Measurements from ENCODE around the gene NRG2. TPM values are rescaled to one million over a fixed set of nuclear protein-coding genes. Genes with fewer than 3 reads are reported as not detected.
A peak's percentile ranks its signal among the peaks of the same experiment; 100 is the strongest.

The NRG2 gene
- total and polyA plus RNA-seq, 4 donors: 2.4 to 11.5 (median 7.3) TPM

DNA sequence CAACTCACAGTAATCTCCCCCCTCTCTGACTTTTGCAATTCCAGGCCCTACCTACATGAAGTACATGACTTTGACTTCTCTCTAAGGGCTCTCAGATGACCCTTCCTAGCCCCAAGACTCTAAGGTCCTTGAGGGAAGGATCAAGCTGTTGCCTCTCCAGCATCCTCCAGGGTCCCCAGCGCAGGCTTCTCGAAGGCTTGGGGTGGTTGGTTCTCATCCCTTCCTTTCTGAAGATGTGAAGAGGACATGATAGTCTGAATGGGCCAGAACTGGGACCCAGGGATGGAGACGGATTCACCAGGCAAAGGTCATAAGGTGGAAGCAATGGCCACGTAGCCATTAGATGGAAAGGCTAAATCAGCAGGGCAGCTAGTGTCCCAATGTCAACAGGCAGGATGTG, 86.8 kb downstream of the NRG2 start:
- WGBS (ENCODE audit: insufficient coverage): 89% methylated on average over 4 of the region's 4 CpGs
- DNase-seq (ENCODE audit: low read depth in 4 of 6, low spot score in 6 of 6): no peak
- Histone ChIP-seq H3K4me3 (ENCODE audit: low read depth, low read length) (no peak overlapping the region), H3K4me1 (ENCODE audit: control insufficient read depth, insufficient read depth, low read length) (peaks cover 17% of the 10 kb centered on the region), H3K9me3 (ENCODE audit: control insufficient read depth, insufficient read depth, low read length) (no peaks in the 10 kb centered on the region), H3K27ac (ENCODE audit: low read depth, low read length) (no peak overlapping the region), H3K36me3 (ENCODE audit: control insufficient read depth, insufficient read depth, low read length) (no peaks in the 10 kb centered on the region), H3K27me3 (ENCODE audit: control insufficient read depth, insufficient read depth, low read length) (no peaks in the 10 kb centered on the region)

DNA sequence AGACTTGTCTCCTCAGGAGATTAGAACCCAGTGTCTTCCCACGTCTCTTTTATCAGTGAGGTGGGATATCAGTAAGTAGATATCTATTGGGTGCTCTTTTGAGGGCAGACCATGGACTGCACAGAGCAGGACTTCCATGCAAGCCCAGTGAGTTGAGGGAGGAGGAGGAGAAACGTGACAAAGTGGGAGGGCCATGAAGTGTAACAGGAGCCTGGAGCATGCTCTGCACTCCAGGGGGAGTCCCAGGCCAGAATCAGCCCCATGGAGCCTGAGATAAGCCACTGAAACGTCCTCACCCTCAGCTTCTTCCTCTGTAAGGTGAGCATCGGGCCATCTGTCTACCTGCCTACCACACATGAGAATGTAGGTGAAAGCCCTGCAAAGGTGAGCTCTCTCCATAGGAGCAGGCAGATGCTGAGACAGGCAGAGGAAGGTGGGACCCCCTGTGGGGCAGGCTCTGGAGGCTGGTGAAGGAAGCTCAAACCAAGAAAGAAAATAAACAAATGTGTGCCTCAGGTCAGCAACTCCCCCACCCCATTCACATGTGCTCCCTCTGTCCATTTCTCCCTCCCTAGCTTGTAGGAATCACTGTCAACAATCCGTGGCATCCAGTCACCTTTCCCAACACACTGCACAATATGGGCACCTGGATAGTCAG, 87.4 kb downstream of the NRG2 start:
- H3K4me1 ChIP-seq (ENCODE audit: control insufficient read depth, insufficient read depth, low read length): peaks cover 14% of the 10 kb centered on the region
- no peaks in the 10 kb centered on the region for H3K9me3 ChIP-seq (ENCODE audit: control insufficient read depth, insufficient read depth, low read length)
- no peak overlapping the region for H3K4me3 ChIP-seq (ENCODE audit: low read depth, low read length)
- no peak overlapping the region for H3K27ac ChIP-seq (ENCODE audit: low read depth, low read length)
- 88% methylated on average over 2 of the region's 5 CpGs for WGBS (ENCODE audit: insufficient coverage)
- H3K27me3 ChIP-seq (ENCODE audit: control insufficient read depth, insufficient read depth, low read length): no peaks in the 10 kb centered on the region
- H3K36me3 ChIP-seq (ENCODE audit: control insufficient read depth, insufficient read depth, low read length): no peaks in the 10 kb centered on the region
- DNase-seq (ENCODE audit: low read depth in 4 of 6, low spot score in 6 of 6): no peak

DNA sequence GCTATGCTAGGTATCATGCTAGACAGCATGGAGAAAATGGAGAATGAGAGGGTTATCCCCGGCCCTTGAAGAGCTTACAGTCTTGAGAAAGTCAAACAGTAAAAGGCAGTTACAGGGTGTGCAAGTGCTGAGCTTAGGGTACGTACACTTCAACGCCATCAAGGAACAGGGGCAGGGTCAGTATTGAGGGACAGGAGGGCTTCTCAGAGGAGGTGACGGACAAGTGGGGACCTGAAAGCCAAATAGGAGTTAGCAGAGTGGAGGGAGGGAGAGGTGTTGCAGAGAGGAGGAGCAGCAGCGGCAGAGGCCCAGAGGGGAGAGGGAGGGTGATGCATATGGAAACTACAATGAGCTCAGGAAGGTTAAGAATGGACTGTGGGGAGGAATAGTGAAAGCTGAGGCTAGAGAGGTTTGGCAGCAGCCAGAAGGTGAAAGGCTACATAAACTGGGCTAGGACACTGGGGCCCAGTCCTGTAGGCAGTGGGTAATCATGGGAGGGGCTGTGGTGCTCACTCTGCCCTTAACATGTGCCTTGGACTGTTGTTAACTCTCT, 88.0 kb downstream of the NRG2 start:
- no peaks in the 10 kb centered on the region for H3K27me3 ChIP-seq (ENCODE audit: control insufficient read depth, insufficient read depth, low read length)
- WGBS (ENCODE audit: insufficient coverage): 81% methylated on average over 5 of the region's 5 CpGs

DNA sequence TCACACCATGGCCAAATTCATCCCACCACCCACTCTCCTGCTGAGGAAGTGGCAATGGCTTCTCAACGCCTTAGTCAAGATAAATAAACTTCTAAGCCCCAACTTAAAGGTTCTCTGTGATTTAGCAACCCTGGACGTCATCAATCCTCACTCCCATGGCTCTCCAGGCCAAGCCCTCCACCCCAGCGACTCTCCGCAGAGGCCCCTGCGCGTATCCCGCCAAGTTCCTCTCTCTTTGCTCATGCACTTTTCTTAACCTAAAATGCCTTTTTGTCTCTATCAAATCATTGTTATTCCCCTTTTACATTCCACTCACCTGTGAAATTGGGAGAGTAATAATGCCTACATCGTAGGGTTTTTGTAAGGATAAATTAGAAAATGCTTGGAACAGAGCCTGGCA, 88.6 kb downstream of the NRG2 start:
- 56% methylated on average over 4 of the region's 8 CpGs for WGBS (ENCODE audit: insufficient coverage)
- Histone ChIP-seq H3K27ac (ENCODE audit: low read depth, low read length) (no peak overlapping the region), H3K36me3 (ENCODE audit: control insufficient read depth, insufficient read depth, low read length) (no peaks in the 10 kb centered on the region), H3K27me3 (ENCODE audit: control insufficient read depth, insufficient read depth, low read length) (no peaks in the 10 kb centered on the region), H3K4me3 (ENCODE audit: low read depth, low read length) (no peak overlapping the region), H3K4me1 (ENCODE audit: control insufficient read depth, insufficient read depth, low read length) (peaks cover 13% of the 10 kb centered on the region), H3K9me3 (ENCODE audit: control insufficient read depth, insufficient read depth, low read length) (no peaks in the 10 kb centered on the region)
- DNase-seq (ENCODE audit: low read depth in 4 of 6, low spot score in 6 of 6): no peak

More for the DNA sequence above, 88.0 kb downstream of the NRG2 start:
- no peak for DNase-seq (ENCODE audit: low read depth in 4 of 6, low spot score in 6 of 6)
- no peaks in the 10 kb centered on the region for H3K36me3 ChIP-seq (ENCODE audit: control insufficient read depth, insufficient read depth, low read length)
- H3K4me1 ChIP-seq (ENCODE audit: control insufficient read depth, insufficient read depth, low read length): peaks cover 13% of the 10 kb centered on the region
- H3K9me3 ChIP-seq (ENCODE audit: control insufficient read depth, insufficient read depth, low read length): no peaks in the 10 kb centered on the region
- H3K27ac ChIP-seq (ENCODE audit: low read depth, low read length): no peak overlapping the region
- H3K4me3 ChIP-seq (ENCODE audit: low read depth, low read length): no peak overlapping the region

DNA sequence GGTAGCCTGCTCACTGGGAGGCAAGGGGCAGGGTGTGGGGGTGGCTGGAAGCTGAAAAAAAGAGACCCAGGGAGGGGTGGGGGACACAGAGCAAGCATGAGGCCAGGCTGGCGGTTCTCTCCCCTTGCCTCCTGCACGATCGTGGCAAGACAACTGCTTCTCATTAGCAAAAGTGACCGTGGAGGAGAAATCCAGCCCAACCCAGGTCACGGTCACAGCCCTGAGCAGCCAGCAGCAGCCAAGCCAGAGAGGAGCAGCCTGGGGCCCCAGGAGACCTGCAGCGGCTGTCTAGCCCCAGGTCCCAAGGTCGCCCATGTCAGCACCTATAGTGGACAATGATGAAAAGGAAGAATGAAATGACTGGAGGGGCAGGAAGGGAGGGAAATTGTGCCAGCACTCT, 89.1 kb downstream of the NRG2 start:
- WGBS (ENCODE audit: insufficient coverage): 52% methylated on average over 5 of the region's 7 CpGs
- Histone ChIP-seq H3K9me3 (ENCODE audit: control insufficient read depth, insufficient read depth, low read length) (no peaks in the 10 kb centered on the region), H3K27me3 (ENCODE audit: control insufficient read depth, insufficient read depth, low read length) (no peaks in the 10 kb centered on the region), H3K36me3 (ENCODE audit: control insufficient read depth, insufficient read depth, low read length) (no peaks in the 10 kb centered on the region), H3K4me3 (ENCODE audit: low read depth, low read length) (no peak overlapping the region), H3K27ac (ENCODE audit: low read depth, low read length) (no peak overlapping the region), H3K4me1 (ENCODE audit: control insufficient read depth, insufficient read depth, low read length) (peaks cover 13% of the 10 kb centered on the region)
- no peak for DNase-seq (ENCODE audit: low read depth in 4 of 6, low spot score in 6 of 6)

DNA sequence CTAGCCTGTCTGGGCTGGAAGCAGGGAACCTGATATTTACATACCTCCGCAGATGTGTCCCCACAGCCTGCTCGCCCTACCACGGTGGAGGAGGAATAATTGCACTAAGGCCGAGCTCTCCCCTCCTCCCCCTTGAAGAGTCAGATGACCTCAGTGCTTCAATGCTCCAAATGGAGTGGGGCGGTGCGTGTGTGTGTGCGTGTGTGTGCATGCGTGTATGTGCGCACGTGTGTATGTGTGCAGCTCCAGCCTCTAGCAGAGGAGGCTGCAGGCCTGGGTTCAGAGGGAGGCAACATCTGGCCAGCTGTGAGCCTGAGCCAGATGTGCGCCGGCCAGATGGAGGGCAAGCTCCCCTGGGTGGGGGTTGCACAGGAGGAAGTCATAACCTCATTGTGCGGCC, 90.5 kb downstream of the NRG2 start:
- 81% methylated on average over 10 of the region's 13 CpGs for WGBS (ENCODE audit: insufficient coverage)
- no peak overlapping the region for H3K27ac ChIP-seq (ENCODE audit: low read depth, low read length)
- no peak for DNase-seq (ENCODE audit: low read depth in 4 of 6, low spot score in 6 of 6)
- no peak overlapping the region for H3K4me3 ChIP-seq (ENCODE audit: low read depth, low read length)
- H3K9me3 ChIP-seq (ENCODE audit: control insufficient read depth, insufficient read depth, low read length): no peaks in the 10 kb centered on the region
- no peaks in the 10 kb centered on the region for H3K36me3 ChIP-seq (ENCODE audit: control insufficient read depth, insufficient read depth, low read length)
- H3K27me3 ChIP-seq (ENCODE audit: control insufficient read depth, insufficient read depth, low read length): no peaks in the 10 kb centered on the region
- H3K4me1 ChIP-seq (ENCODE audit: control insufficient read depth, insufficient read depth, low read length): peaks cover 13% of the 10 kb centered on the region

DNA sequence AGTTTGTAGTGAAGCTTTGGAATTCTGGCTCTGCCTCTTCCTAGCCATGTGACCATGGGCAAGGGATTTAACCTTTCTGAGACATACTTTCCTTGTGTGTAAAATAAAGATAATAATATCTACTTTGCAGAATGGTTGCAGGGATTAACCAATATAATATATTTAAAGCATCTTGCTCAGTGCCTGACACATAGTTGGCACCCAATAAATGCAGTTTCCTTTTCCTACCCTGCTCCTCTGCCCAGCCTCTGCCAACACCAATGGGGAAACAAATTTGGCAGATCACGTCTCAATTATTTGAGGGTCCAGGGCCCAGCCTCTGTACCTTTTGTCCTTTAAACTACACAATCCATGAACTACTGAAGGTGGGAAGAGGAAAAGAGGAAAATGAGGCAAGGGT, 91.1 kb downstream of the NRG2 start:
- WGBS (ENCODE audit: insufficient coverage): no CpG with 5 or more reads among the region's 1 CpG

DNA sequence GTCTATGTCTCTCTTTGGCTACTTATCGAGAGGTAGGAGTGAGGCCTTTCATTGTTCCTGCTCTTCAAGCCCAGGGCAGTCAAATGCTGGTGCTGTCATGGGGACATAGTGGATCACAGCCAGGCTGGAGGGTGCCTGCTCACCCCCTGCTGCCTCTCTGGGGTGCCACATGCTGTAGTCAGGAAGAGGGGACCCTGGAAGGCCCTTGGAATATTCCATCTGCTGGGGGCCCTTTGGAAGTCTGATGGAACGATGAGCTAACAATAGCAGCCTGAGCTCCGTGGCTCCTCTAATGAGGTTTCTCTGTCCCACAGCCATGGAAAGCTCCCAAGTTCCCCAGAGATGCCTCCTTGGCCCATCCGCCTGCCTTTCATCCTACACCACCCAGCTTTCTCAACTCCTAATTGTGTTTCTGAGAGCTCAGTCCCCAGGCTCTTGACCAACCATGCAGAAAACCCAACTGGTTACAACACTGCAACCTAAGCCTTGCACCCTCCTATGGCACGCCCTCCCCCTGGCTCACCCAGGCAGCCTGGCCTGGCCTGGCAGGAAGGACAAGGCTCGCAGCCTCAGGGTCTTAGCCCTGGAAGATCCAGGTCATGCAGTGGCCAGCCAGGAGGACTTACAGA, 91.7 kb downstream of the NRG2 start:
- no peaks in the 10 kb centered on the region for H3K36me3 ChIP-seq (ENCODE audit: control insufficient read depth, insufficient read depth, low read length)
- peak in 1 of 6 donors; percentile 26 for DNase-seq (ENCODE audit: low read depth in 4 of 6, low spot score in 6 of 6)
- no peak overlapping the region for H3K27ac ChIP-seq (ENCODE audit: low read depth, low read length)
- no peaks in the 10 kb centered on the region for H3K9me3 ChIP-seq (ENCODE audit: control insufficient read depth, insufficient read depth, low read length)
- H3K27me3 ChIP-seq (ENCODE audit: control insufficient read depth, insufficient read depth, low read length): no peaks in the 10 kb centered on the region
- peaks cover 13% of the 10 kb centered on the region for H3K4me1 ChIP-seq (ENCODE audit: control insufficient read depth, insufficient read depth, low read length)
- 70% methylated on average over 6 of the region's 6 CpGs for WGBS (ENCODE audit: insufficient coverage)
- no peak overlapping the region for H3K4me3 ChIP-seq (ENCODE audit: low read depth, low read length)

More for the DNA sequence above, 91.1 kb downstream of the NRG2 start:
- no peak overlapping the region for H3K4me3 ChIP-seq (ENCODE audit: low read depth, low read length)
- H3K9me3 ChIP-seq (ENCODE audit: control insufficient read depth, insufficient read depth, low read length): no peaks in the 10 kb centered on the region
- peaks cover 13% of the 10 kb centered on the region for H3K4me1 ChIP-seq (ENCODE audit: control insufficient read depth, insufficient read depth, low read length)
- no peaks in the 10 kb centered on the region for H3K27me3 ChIP-seq (ENCODE audit: control insufficient read depth, insufficient read depth, low read length)
- H3K27ac ChIP-seq (ENCODE audit: low read depth, low read length): no peak overlapping the region
- DNase-seq (ENCODE audit: low read depth in 4 of 6, low spot score in 6 of 6): no peak
- no peaks in the 10 kb centered on the region for H3K36me3 ChIP-seq (ENCODE audit: control insufficient read depth, insufficient read depth, low read length)

DNA sequence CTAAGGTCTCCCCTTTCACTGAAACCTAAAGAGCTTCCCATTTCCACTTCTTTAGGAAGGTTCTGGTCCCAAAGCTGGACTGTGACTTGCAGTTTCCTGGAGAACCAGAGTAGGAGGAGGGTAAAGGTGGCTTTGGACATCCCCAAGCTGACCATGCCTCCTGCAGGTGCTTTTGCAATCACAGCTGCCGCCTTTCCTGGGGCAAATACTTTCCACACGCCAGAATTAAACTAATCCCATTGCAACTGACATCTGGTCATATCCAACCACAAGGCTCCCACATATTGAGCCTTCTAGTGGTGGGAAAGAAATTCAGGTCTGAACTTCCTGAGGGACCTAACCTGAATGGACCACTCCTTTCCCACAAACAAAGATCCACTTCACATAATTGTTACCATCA, 92.7 kb downstream of the NRG2 start:
- H3K27me3 ChIP-seq (ENCODE audit: control insufficient read depth, insufficient read depth, low read length): no peaks in the 10 kb centered on the region

DNA sequence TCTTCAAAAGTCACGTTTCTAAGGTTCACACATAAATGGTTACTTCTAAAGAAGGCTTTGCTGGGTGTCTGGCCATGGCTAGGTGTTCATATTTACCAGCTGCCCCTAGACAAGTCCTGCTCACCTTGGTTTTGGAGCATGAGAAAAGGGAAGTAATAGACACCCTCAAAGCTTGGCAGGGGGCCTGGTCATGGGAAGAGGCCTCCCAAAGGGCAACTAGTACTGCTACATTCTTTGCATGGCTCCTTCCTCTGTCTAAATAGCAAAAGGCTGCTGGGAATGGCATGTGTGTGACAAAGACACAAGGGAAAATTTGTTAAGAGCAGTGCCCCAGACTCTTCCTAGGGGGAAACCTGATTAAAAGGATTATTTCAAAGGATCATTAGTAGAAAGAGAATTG, 93.4 kb downstream of the NRG2 start:
- H3K4me3 ChIP-seq (ENCODE audit: low read depth, low read length): no peak overlapping the region
- peaks cover 13% of the 10 kb centered on the region for H3K4me1 ChIP-seq (ENCODE audit: control insufficient read depth, insufficient read depth, low read length)
- no peaks in the 10 kb centered on the region for H3K9me3 ChIP-seq (ENCODE audit: control insufficient read depth, insufficient read depth, low read length)
- no peak for DNase-seq (ENCODE audit: low read depth in 4 of 6, low spot score in 6 of 6)
- no CpG with 5 or more reads among the region's 1 CpG for WGBS (ENCODE audit: insufficient coverage)
- H3K36me3 ChIP-seq (ENCODE audit: control insufficient read depth, insufficient read depth, low read length): no peaks in the 10 kb centered on the region
- no peak overlapping the region for H3K27ac ChIP-seq (ENCODE audit: low read depth, low read length)
- H3K27me3 ChIP-seq (ENCODE audit: control insufficient read depth, insufficient read depth, low read length): no peaks in the 10 kb centered on the region

More for the DNA sequence above, 92.7 kb downstream of the NRG2 start:
- WGBS (ENCODE audit: insufficient coverage): 80% methylated on average over 1 of the region's 2 CpGs
- no peak overlapping the region for H3K4me3 ChIP-seq (ENCODE audit: low read depth, low read length)
- peaks cover 13% of the 10 kb centered on the region for H3K4me1 ChIP-seq (ENCODE audit: control insufficient read depth, insufficient read depth, low read length)
- H3K27ac ChIP-seq (ENCODE audit: low read depth, low read length): no peak overlapping the region
- DNase-seq (ENCODE audit: low read depth in 4 of 6, low spot score in 6 of 6): no peak
- no peaks in the 10 kb centered on the region for H3K36me3 ChIP-seq (ENCODE audit: control insufficient read depth, insufficient read depth, low read length)
- H3K9me3 ChIP-seq (ENCODE audit: control insufficient read depth, insufficient read depth, low read length): no peaks in the 10 kb centered on the region

Measured in spinal cord (tissue), 10 donors.